Left hindlimb (tissue), 1 donor: ENCODE measurements around the gene TH.

Source experiments
- DNase-seq: peaks from one replicate; pipeline ENCODE4 v3.0.0-alpha.2; 2018

TH gene

DNA sequence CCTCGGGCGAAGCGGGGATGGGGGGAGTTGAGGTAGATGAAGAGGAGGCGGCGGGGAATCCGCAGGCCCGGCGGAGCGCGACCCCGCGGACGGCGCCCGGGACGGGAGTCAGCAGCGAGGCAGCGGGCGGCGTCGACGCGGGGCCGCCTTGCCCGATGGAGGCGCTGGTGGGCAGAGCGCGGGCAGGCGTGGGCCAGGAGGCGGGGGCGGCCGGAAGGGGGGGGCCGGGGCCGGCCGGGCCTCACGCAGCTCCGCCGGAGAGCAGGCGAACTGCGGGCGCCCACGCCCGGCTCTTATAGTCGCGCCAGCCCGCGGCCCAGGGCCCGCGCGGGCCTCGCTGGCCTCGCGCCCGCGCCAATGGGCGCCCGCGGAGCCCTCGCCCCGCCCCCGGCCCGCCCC lies 32.5 kb downstream of the TH start, which contains the start of gene IGF2:
Gene IGF2 (minus strand): TSS at position 267 of the 399 bp plus-strand sequence. CDS start 3,866 bp downstream, outside the sequence.
- peak; percentile 82 for DNase-seq

DNA sequence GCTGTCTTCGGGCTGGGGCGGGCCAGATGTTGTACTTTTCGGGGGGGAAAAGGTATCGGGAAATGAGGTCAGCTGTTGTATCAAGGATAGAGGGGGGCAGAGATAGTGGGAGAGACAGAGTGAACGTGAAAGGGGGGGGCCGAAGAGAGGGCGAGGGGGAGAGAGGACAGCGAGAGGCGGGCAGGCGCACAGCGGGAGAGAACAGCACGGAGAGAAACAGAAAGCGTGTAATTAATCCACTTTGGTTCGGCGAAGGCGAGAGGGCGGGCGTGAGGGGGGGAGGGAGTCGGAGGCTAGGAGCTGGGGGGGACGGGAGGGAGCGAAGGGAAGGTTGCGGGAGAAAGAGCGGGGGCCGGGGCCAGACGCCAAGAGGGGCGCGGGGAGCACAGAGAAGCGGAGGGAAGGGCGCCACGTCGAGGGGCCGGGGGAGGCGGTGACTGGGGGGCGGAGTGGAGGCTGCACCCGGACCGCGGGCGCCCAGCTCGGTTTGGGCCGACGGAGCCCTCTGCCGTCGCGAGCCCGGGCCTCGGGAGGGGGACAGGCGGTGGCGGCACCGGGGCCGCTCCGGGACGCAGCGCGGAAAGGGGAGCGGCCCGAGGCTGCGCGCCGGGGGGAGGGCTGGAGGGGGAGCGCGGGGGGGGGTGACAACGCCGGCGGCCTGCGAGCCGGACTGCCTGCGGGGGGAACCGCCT lies 33.0 kb downstream of the TH start:
- DNase-seq, result no peak

DNA sequence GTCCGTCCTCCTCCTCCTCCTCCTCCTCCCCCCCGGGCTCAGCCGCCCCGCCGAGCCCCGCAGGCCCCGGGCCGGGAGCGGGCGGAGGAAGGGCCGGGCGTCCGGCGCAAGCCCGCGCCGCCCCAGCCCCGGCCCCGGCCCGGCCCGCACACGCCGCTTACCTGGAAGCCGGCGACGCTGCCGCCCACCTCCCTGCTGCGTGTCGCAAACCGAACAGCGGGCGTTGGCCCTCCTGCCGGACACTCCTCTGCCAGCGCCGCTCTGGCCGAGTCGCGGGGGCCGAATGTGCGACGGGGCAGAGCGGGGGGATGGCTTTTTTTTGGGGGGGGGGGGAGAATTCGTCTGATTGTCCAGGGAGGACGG lies 33.6 kb downstream of the TH start:
- DNase-seq, result peak; percentile 39

DNA sequence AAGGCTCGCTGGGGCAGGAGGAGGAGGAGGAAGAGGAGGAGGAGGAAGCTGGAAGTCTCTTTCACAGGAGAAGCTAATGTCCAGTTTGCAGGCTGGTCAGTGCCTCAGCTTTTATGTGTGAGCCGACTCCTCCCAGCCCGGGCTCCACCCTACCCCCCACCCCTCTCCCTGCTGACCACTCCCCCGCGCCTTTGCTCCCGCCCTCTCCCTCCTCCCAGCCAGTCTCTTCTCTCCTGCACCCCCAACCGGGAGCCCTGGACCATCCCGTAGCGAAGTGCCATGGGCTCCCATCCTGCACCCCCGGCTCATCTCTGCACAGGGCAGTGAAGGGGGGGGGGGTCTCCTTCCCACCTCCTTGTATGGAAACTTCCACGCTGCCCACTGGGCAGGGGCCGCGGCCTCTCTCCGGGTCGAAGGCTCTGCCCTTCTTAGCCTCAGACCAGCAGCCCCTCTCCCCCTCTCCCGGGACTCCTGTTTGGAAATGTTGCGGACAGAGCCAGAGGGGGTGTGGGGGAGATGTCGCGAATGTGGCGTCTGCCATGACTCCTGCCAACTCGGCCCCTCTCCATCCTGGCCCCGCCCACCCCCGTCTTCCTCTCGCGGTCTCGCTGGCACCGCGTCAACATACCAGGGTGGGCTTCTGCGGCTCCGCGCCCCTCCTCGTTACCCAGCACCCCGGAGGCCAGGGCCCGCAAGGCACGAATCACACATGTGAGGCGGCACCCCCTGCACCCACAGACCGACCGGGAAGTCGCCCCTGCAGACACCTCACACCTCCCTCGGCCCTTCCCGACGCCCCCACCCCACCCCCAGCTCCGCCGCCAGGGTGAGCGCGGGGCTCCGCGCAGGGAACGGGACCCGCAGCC lies 34.2 kb downstream of the TH start:
- DNase-seq, result peak; percentile 93

DNA sequence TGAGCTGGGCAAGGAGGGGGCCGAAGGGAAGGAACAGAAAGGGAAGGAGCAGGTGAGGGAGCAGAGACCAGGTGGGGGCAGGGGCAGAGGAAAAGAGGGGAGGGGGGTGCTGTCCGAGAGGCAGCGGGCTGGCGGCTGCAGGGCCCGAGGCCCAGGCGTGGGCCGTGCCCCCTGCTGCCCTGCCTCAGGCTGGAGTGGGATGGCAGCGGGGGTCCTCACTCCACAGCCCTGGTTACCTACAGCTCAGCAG lies 34.7 kb downstream of the TH start:
- no peak for DNase-seq

DNA sequence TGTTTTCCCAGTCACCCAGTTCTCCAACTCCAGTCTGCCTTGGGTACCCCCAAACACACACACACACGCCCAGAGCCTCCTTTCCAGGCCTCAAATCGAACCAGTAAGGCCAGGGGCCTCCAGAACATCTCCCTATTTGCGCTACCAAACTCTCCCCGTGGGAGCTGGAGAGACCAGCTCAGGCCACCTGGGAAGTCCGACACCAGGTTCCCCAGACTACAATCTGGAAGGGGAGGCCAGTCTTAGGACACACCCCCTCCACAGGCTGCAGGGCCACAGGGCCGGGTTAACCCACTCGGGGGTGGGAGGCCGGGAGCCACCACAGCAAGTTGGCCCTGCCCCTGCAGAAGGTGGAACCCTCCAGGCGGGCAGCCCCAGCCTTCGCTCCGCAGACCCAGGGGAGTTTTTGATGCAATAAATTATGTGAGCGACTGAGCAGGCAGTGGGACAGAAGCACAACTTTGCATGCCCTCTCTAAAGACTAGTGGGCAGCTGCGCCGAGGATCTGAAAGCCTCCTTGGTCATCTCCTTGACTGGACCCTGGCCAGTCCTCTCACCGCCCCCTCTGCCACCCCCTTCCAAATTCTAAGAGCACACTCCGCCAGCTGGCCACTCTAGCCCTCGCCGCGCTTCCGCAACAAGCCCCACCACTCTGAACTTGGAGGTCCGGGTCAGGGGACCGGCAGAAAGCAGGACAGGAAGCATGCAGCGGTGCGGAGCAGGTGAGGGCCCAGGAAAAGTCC lies 35.2 kb downstream of the TH start:
- DNase-seq, result peak; percentile 42

DNA sequence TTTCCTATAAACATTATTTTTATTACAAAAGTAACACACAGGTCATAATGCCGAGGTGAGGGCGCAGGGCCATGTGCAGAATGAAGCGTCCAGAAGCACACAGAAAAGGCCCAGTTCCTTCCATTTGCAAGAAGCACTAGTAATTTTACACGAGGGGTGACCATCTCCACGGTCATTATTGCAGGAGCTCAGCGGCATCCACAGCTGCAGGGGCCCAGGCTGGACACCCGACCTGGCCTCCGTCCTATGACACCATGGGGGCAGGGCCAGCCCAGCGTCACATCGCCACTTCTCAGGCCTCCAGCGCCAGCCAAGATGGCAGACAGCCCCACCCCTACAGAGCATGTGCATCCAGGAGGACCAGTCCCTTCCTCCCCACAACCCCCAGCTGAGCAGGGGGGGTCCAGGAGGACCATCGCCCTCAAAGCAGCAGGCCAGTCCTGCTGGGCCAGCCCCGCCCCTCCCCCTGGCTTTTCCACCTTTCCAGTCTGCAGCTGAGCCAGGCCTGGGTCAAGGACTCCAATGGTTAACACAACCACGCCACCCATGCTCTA lies 35.9 kb downstream of the TH start:
- peak; percentile 67 for DNase-seq

DNA sequence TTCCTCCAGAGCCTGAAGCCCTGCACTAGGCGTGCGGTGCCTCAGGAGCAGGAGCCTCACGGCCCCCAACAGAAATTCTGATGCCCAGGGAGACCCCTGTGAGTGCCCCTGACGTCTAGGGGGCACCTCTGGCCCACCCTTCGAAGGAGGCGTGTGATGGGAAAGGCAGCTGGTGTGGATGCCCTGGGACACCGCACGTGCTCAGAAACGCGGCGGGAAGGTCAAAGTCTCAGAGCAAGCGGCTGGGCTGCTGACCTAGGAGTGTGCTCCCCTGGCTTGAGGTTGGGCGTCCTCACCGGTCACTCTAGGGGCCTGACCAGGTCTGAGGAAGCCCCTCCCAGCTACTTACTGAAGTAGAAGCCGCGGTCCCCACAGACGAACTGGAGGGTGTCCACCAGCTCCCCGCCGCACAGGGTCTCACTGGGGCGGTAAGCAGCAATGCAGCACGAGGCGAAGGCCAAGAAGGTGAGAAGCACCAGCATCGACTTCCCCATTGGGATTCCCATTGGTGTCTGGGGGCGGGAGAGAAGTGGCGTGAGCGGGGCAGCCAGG lies 36.5 kb downstream of the TH start:
- DNase-seq, result peak; percentile 2

DNA sequence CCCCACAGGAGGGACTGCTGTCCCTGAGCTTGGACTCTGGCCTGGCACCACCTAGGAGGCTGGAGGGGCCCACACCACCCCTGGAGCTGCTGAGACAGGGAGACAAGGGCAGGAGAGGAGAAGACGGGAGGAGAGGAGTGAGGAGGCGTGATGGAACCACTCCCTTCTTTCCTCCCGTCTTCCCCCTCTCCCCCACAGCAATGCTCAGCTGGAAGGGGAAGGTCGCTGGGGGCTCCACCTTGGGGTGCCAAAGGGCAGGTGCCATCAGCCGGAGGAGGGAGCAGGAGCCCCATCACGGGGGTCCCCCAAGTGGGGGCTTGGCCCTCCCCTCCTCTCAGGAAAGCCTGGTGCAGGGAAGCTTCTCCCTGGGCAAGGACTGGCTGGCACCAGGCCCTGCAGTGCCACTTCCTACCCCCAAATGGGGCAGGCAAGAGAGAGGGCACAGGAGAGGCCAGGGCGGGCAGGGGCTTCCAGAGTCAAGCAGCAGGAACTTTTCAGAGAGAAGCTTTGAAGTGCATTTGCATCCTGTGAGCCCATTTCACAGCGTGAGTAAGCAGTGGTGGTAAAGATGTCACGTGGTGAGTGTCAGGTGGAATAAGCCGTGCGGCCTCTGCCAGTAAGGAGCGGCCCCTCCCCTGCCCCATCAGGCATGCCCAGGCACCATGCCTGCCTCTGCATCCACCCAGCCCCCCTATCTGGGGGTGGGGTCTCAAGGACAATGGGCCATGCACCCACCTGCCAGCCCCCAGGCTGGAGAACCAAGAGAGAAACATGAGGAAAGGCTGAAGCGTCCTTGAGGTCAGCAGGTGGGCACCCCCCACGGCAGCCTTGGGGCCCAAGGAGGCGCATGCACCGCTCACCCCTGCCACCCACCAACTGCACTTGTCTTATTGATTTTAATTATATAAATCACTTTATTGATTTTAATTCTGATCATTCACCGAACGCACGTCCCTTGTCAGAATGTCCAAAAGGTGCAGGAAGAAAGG lies 37.3 kb downstream of the TH start:
- peak; percentile 36 for DNase-seq

DNA sequence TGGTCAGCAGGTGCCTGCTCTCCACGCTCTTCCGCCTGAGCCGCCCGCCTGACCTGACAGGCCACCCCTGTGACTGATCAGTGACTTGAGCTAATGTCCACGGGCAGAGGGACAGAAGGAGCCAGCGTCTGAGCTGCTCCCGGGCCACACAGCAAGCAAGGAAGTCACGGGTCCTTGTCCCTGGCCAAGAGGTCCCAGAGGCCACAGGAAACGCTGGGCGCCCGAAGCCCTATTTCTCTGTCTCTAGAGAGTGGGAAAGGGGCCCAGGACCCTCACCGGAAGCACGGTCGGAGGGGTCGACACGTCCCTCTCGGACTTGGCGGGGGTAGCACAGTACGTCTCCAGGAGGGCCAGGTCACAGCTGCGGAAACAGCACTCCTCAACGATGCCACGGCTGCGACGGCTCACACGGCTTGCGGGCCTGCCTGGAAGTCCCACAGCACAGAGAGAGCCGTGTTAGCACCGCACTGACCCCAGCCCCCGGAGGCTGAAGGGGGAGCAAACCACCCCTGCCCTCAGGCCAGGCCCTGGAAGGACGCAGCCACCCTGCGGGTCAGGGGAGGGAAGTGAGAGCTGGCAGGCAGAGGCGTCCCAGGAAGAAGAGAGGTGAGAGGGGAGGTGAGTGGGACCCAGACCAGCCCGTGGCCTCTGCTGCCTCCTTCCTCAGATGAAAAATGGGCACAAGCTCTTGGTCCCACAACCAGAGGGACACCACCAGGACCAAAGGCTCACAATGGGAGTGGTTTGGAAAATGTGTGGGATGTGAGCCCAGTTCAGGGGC lies 38.2 kb downstream of the TH start:
- DNase-seq, result peak; percentile 37

DNA sequence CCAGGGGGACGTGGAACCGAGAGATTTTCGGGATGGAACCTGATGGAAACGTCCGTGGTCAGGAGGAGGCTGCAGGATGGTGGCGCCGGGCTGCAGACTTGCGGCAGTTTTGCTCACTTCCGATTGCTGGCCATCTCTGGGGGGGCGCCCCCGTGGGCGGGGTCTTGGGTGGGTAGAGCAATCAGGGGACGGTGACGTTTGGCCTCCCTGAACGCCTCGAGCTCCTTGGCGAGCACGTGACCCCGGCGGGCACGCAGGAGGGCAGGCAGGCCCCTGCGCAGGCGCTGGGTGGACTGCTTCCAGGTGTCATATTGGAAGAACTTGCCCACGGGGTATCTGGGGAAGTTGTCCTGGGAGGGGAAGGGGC lies 38.8 kb downstream of the TH start:
- peak; percentile 41 for DNase-seq

DNA sequence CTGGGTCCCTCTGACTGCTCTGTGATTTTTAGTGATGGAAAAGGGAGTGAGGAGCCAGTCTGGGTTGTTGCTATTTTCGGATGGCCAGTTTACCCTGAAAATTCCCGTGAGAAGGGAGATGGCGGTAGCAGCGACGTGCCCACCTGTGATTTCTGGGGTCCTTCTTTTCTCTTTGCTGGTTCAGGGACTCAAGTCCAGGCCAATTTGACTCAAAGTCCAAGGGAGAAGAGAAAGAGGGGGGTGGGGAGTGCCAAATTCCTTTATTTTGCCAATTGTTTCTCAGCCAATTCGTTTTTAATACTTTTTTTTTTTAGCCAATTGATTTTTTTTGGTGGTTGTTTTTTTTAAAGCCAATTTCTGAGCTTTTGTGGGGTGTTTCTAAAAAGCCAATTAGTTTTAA lies 39.4 kb downstream of the TH start:
- peak; percentile 32 for DNase-seq

DNA sequence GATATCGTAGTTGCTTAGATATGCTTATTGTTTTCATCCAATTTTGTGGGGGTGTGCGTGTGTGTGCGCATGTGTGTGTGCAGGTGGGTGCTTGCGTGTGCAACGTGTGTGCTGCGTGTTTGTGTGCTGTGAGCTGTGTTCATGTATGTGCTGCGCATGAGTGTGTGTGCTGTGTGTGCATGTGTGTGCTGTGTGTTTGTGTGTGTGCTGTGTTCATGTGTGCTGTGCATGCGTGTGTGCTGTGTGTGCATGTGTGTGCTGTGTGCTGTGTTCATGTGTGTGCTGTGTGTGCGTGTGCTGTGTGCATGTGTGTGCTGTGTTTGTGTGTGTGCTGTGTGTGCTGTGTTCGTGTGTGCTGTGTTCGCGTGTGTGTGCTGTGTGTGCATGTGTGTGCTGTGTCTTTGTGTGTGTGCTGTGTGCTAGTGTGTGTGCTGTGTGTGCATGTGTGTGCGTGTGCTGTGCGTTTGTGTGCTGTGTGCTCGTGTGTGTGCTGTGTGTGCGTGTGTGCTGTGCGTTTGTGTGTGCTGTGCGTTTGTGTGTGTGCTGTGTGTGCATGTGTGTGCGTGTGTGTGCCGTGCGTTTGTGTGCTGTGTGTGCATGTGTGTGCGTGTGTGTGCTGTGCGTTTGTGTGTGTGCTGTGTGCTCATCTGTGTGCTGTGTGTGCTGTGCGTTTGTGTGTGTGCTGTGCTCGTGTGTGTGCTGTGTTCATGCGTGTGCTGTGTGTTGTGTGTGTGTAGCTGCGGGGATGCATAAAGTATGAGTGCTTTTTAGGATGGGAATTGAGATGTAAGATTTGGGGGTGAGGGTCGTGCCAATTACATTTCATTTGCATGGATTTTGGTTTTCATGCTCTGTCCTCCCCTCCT lies 40.0 kb downstream of the TH start:
- DNase-seq, result peak; percentile 27

DNA sequence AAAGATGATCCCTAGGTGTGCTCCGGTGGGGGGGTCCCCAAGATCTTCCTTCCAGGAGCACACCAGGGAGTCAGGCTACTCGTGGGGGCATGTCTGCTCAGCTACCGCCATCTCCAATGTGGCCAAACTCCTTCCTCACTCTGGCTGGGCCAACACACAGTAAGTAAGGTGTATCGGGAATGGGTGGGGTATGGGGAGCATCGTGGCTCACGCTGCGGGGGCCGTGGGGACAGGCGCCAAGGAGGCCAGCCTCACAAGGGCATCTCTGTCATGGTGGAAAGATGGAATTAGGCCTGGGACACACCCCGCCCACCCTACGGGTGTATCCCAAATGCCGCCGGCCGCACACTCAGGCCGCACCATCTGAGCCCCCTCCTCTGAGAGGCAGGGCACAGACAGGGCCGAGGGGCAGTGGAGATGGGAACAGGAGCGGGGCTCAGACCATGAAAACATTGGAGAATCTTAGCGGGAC lies 40.7 kb downstream of the TH start:
- DNase-seq, result peak; percentile 46

DNA sequence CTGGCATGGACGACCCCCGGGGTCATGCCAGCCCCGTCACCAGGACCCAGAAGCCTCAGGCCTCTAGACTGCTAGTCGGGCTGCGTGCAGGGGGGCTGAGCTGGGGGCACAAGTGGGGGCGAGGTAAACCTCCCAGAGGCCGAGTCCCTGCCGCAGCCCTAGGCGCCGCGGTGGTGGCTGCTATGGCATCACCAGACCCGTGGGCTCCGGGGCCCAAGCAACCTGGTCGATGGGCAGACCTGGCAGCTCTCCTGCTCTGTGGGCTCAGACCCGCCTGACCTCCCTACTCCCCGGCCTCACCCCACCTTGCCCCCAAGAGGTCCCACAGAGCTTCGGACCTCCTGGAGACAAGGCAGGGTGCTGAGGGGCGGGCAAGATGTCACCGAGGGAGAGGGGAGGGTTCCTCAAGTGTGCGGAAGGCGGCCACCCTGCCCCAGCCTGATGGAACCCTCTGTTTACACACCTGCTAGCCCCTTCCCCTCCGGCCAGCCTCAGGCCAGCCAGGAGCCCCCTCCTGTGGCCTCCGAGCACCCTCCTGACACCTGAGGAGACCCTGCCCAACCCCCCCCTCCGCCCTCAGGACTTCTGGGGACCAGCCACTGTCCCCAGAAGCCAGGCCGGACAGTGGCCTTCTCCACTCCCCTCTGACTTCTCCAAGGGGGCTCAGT lies 41.8 kb downstream of the TH start:
- DNase-seq, result peak; percentile 36

DNA sequence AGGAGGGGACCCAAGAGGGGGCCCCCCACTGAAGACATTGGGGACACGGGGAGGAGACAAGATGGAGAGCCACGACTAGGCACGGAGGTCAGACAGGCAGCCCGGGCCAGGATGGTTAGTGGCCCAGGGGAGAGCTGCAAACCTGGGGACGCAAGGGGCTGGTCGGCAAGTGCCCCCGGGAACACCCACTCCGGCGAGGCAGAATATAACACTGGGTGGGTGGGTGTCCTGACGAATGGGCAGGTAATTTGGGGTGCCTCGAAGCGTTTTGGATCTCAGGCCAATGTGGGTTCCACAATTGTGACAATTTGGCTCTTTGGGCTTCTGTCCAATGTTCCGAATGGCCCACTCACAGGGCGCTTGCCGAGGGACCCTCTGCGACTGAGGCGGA lies 42.3 kb downstream of the TH start:
- no peak for DNase-seq

DNA sequence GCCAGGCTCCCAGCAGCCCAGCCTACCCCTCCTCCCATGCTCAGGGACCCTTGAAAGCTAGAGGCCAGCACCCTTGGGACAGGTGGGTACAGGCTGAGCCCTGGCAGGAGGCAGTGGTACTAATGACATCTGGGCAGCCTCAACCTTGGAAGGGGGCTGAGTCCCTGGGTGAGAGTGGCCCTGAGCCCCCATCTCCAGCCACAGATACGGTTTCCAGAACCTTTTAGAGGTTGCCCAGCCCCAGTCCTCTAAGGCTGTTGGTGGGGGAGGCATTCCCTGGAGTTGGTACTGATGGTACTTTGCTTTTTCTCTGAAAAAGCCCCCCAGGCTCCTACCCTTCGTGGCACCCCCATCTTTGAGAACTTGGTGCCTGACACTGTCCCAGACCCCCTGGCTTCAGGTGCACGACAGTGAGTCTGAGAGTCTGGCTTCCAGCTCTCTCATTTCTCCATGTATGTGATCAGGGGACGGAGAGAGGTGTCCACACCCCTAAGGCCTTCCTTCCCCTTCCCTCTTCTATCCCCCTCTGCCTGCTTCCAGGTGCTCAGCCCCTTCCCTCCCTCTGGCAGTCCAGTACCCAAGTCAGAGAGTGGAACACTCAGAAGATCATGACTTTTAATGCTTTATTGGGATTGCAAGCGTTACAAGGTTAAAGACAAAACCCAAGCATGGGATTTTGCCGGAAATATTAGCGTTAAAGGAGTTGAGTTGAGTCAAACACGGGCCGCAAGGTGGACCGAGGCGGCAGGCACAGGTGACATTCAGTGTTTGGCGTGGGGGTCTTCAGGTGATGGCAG lies 42.9 kb downstream of the TH start:
- peak; percentile 52 for DNase-seq

DNA sequence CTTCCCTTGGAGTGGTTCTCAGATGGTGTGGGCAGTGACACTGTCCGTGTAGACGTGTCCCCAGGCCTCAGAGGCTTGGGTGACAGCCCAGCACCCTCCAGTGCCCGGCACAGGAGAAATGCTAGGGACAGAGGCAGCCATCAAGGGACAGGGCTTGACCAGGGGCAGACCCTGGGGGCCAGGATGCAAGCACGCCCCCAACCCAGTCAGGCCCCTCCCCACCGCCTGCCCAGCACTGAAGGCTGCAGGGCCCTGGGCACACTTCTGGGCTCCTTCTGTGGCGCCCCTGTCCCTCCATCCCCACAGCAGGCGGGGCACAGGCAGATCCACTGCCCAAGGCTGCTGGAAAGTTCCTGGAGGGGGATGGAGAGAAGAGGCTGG lies 43.5 kb downstream of the TH start:
- DNase-seq, result peak; percentile 78
